ENCODE data around the gene RLN3. TPM values are rescaled to one million over a fixed set of nuclear protein-coding genes. Genes with fewer than 3 reads are reported as not detected.
"Not testable (repeated sequence)": the region's sequence is repeated elsewhere in the genome, so short reads cannot be mapped to it uniquely, and the experiment has no call there.

The RLN3 gene
- total RNA-seq, 1 donor, result not detected

GRCh38 chr19:14015524-14016035 is 12.4 kb upstream of the RLN3 start:
- peak in 1 of 3 donors; percentile 52 for DNase-seq (ENCODE audit: low read depth in 2 of 3, low spot score in 2 of 3)

- no peak for DNase-seq (ENCODE audit: low read depth in 2 of 3, low spot score in 2 of 3)
These were observed 8.8 kb upstream of the RLN3 start for GRCh38 chr19:14019100-14019499.

GRCh38 chr19:14019739-14020138 is 8.2 kb upstream of the RLN3 start:
- DNase-seq (ENCODE audit: low read depth in 2 of 3, low spot score in 2 of 3), result not testable (repeated sequence)

DNA sequence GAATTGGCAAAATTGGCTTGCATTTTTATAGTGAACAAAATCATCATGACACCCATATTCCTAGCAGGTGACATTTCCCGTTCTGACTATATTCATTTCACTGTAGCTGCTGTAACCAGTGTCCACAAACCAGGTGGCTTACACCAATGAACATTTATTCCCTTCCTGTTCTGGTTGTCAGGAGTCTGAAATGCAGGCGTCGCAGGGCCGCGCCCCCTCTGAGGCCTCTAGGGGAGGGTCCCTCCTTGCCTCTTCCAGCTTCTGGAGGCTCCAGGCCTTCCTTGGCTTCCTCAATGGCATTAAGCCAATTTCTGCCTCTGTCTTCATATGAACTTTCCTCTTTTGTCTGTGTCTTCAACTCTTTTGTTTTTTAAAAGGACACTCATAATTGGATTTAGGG is 6.5 kb upstream of the RLN3 start:
- DNase-seq (ENCODE audit: low read depth in 2 of 3, low spot score in 2 of 3), result no peak

DNA sequence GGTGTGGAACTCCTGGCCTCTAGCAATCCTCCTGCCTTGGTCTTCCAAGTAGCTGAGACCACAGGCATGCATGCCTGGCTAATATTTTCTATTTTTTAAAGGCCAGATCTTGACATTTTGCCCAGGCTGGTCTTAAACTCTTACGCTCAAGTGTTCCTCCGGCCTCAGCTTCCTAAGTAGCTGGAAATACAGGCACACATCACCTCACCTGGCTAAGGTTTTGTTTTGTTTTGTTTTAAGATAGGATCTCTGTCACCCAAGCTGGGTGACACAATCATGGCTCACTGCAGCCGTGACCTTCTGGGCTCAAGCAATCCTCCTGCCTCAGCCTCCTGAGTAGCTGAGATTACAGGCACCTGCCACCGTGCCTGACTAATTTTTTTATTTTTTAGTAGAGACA is 5.5 kb upstream of the RLN3 start:
- no peak for DNase-seq (ENCODE audit: low read depth in 2 of 3, low spot score in 2 of 3)

DNA sequence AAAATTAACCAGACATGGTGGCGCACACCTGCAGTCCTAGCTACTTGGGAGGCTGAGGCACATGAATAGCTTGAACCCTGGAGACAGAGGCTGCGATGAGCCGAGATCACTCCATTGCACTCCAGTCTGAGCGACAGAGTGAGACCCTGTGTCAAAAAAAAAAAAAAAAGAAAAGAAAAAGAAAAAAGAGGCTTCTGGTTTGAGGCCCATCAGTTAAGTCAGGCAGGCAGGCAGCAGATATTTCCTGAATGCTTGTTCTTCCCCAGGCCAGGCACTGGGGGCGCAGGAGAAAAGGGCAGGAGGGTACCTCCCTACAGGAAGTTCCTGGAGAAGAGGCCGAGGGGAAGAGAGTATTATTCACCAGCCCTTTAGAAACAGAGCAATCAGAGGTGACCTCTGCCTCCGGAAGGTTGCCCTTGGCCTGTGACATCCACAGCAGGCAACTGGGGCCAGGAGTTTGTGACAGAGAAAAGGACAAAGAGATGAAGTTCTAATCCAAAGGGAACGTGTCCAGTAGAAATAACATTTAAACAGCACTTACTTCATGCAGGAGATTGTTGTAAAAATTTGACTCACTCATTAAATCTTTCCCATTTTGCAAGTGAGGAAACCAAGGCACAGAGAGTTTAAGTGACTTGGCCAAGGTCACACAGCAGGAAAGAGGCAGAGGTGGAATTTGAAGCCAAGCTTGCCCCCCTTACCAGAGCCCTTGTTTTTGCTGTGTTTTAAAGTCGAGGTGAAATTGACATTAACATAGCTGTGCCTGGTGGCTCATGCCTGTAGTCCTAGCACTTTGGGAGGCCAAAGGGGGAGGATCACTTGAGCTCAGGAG is 4.3 kb upstream of the RLN3 start:
- DNase-seq (ENCODE audit: low read depth in 2 of 3, low spot score in 2 of 3), result peak in 2 of 3 donors; percentile 61 to 71

- not testable (repeated sequence) for DNase-seq (ENCODE audit: low read depth in 2 of 3, low spot score in 2 of 3)
These were observed 1.2 kb upstream of the RLN3 start for GRCh38 chr19:14026652-14027192.

GRCh38 chr19:14028901-14029300 is 953 bp downstream of the RLN3 start:
- no peak for DNase-seq (ENCODE audit: low read depth in 2 of 3, low spot score in 2 of 3)

DNA sequence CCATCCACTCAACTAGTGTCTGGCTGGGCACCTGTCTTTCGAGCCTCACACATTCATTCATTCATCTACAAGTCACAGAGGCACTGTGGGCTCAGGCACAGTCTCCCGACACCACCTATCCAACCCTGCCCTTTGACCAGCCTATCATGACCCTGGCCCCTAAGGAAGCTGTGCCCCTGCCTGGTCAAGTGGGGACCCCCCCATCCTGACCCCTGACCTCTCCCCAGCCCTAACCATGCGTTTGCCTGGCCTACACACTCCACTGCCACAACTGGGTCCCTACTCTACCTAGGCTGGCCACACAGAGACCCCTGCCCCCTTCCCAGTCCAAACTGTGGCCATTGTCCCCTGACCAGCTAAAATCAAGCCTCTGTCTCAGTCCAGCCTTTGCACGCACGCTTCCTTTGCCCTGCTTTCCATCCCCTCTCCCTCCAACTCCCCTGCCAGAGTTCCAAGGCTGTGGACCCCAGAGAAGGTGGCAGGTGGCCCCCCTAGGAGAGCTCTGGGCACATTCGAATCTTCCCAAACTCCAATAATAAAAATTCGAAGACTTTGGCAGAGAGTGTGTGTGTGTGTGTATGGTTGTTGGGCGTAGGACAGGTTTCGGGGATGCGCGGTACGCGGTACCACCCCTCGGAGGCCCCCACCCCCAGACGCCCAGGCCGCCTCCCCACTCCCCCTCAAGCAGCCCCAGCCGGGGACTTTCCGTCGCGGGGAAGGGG is 3.2 kb downstream of the RLN3 start:
- DNase-seq (ENCODE audit: low read depth in 2 of 3, low spot score in 2 of 3), result no peak

DNA sequence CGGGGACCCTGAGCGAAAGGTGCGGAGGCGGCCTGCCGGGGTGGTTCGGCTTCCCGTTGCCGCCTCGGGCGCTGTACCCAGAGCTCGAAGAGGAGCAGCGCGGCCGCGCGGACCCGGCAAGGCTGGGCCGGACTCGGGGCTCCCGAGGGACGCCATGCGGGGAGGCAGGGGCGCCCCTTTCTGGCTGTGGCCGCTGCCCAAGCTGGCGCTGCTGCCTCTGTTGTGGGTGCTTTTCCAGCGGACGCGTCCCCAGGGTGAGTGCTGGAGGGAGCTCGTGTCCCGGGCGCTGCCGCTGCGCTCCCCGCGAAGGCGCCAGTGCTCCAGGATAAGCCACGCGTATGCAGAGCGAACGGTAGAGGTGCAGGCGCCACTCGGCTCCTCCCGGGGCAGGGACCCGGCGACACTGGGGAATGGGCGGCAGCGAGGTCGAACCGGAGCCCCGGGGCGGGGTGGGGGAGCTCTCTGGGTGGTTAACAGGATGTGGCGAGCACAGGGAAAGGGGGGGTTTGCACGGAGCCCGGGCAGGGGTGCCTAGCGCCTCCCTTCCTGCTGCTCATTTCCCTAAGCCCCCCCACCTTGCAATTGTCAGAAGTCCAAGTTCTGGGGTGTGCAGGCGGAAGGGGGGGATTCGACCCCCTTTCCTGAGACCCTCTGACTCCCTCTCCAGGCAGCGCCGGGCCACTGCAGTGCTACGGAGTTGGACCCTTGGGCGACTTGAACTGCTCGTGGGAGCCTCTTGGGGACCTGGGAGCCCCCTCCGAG is 4.0 kb downstream of the RLN3 start, which contains the start of gene IL27RA:
TSS of gene IL27RA (plus strand) at position 44 of the 762 bp plus-strand sequence. CDS start at position 155, 111 bp downstream.
- DNase-seq (ENCODE audit: low read depth in 2 of 3, low spot score in 2 of 3), result peak; percentile 50 to 91 (median 90)

GRCh38 chr19:14033946-14034345 is 6.0 kb downstream of the RLN3 start:
- DNase-seq (ENCODE audit: low read depth in 2 of 3, low spot score in 2 of 3), result no peak

GRCh38 chr19:14035159-14035558 is 7.2 kb downstream of the RLN3 start:
- not testable (repeated sequence) for DNase-seq (ENCODE audit: low read depth in 2 of 3, low spot score in 2 of 3)

DNA sequence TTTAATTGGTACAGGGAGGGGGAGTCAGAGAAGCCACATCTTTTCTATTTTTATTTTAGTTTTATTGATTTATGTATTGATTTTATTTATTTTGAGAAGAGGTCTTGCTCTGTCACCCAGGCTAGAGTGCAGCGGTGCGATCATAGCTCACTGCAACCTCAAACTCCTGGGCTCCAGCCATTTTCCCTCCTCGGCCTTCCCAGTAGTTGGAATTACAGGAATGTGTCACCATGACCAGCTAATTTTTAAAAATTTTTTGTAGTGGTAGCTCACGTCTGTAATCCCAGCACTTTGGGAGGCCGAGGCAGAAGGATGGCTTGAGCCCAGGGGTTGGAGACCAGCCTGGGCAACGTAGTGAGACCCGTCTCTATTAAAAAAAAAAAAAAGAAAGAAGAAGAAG is 7.8 kb downstream of the RLN3 start:
- DNase-seq (ENCODE audit: low read depth in 2 of 3, low spot score in 2 of 3), result no peak

- no peak for DNase-seq (ENCODE audit: low read depth in 2 of 3, low spot score in 2 of 3)
These were observed 11.2 kb downstream of the RLN3 start for GRCh38 chr19:14039181-14039580.

DNA sequence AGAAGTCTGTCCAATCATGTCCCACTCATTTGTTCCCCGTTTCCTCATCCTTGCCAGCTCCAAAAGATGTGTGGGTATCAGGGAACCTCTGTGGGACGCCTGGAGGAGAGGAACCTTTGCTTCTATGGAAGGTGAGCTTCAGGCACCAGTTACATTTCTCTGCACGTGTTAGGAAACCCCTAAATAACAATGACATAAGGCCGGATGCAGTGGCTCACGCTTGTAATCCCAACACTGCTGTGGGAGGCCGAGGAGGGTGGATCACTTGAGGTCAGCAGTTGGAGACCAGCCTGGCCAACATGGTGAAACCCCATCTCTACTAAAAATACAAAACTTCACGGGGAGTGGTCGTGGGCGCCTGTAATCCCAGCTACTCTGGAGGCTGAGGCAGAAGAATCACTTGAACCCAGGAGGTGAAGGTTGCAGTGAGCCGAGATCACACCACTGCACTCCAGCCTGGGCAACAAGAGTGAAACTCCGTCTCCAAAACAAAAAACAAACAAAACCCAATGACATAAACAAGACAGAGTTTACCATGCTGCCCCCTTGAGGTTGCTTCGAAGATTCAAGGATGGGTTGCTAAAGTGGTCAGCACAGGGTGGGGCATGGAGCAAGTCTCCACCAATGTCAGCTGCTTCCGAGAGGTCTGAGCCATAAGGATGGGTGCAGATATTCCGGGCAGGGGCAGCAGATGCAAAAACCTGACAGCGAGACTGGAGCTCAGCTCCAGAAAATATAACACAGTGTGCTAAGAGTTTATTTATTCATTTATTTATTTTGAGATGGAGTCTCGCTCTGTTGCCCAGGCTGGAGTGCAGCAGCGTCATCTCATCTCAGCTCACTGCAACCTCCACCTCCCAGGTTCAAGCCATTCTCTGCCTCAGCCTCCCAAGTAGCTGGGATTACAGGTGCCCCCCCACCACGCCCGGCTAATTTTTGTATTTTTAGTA is 15.0 kb downstream of the RLN3 start:
- peak in 2 of 3 donors; percentile 73 to 84 for DNase-seq (ENCODE audit: low read depth in 2 of 3, low spot score in 2 of 3)

DNA sequence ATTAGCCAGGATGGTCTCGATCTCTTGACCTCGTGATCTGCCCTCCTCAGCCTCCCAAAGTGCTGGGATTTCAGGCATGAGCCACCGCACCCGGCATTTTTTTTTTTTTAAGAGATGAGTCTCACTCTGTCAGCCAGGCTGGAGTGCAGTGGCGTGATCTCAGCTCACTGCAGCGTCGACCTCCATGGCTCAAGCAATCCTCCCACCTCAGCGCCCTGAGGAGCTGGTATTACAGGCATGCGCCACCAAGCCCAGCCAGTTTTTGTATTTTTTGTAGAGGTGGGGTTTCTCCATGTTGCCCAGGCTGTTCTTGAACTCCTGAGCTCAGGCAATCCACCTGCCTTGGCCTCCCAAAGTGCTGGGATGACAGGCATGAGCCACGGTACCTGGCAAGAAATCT is 19.9 kb downstream of the RLN3 start:
- not testable (repeated sequence) for DNase-seq (ENCODE audit: low read depth in 2 of 3, low spot score in 2 of 3)

- peak; percentile 54 to 74 (median 68) for DNase-seq (ENCODE audit: low read depth in 2 of 3, low spot score in 2 of 3)
These were observed 20.6 kb downstream of the RLN3 start for GRCh38 chr19:14048443-14049153.

- DNase-seq (ENCODE audit: low read depth in 2 of 3, low spot score in 2 of 3), result no peak
These were observed 22.6 kb downstream of the RLN3 start for GRCh38 chr19:14050512-14050911.

DNA sequence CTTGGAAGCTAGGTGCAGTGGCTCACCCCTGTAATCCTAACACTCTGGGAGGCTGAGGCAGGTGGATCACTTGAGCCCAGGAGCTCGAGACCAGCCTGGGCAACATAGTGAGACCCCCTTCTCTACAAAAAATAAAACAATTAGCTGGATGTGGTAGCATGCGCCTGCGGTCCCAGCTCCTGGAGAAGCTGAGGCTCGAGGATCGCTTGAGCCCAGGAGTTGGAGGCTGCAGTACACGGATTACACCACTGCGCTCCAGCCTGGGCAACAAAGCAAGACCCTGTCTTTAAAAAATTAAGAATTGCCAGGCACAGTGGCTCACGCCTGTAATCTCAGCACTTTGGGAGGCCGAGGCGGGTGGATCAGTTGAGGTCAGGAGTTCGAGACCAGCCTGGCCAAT is 23.0 kb downstream of the RLN3 start:
- not testable (repeated sequence) for DNase-seq (ENCODE audit: low read depth in 2 of 3, low spot score in 2 of 3)
